Measurements from ENCODE around the gene NAT9.
A peak's percentile ranks its signal among the peaks of the same experiment; 100 is the strongest.

The NAT9 gene

GRCh38 chr17:74761419-74761818, 14.7 kb downstream of the NAT9 start:
- DNase-seq (ENCODE audit: low spot score): no peak

- DNase-seq (ENCODE audit: low spot score): no peak
Measured at GRCh38 chr17:74760404-74761105, 15.6 kb downstream of the NAT9 start.

DNA sequence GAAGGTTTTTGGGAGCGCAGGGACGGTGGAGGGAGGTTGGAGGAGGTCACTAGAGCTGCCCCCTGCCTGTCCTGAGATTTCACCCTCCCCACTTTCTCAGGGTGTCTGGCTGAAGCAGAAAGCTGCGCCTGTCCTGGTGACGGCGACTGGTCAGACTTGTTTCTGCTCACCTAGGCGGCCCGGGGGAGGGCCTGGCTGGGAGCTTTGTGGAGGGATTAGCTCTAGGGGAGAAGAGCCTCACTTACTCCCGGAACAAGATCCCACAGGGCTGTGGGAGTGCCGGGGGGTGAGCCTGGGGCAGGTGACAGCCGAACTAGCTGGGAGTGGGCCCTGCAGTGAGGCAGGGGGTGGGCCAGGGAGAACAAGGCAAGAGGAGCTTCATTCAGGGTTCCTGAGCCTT, 16.2 kb downstream of the NAT9 start:
- DNase-seq (ENCODE audit: low spot score): no peak

- peak; percentile 58 for DNase-seq (ENCODE audit: low spot score)
Measured at GRCh38 chr17:74759243-74759801, 16.8 kb downstream of the NAT9 start.

- DNase-seq (ENCODE audit: low spot score): no peak
Measured at GRCh38 chr17:74758848-74759168, 17.3 kb downstream of the NAT9 start.

DNA sequence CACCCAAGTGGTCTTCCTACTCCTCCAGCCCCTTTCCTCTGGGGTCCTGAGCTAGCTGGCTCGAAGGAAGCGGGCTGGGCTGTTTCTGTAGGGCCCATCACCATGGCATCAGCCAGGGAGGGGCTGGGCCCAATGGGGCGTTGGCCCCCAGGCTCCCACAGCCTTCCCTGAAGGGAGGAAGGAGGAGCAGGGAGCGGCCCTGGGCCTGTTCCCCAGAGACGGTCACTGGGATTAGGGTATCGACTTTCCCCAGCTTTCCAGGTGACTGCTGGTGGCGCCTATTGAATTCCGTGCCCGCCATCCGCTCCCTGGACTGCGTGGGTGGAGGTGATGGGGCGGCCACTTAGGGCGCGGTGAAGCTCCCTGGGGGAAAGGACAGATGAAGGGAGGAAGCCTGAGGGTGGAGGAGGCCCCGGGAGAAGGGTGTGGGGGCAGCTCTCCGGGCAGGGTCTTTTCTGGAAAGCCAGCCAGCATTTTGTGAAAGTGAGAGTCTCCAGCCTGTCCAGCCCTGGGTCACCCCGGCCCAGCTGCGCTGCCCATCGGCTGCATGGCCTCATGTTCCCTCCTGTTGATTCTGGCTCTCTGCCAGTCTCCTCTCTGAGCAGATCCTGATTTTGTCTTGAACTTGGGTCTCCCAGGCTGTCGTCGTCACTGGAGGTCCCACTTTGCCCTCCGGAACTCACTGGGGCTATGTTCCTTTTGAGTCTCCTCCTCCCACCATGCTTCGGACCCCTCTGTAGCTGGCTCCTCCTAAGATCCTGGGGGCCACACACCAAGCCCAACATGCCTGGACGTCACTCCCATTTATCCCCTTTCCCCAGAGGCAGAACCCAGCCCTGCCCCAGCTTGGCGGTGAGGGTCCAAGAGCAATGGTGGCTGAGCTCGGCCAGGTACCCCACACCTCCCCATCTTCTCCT, 18.0 kb downstream of the NAT9 start:
- DNase-seq (ENCODE audit: low spot score): no peak

DNA sequence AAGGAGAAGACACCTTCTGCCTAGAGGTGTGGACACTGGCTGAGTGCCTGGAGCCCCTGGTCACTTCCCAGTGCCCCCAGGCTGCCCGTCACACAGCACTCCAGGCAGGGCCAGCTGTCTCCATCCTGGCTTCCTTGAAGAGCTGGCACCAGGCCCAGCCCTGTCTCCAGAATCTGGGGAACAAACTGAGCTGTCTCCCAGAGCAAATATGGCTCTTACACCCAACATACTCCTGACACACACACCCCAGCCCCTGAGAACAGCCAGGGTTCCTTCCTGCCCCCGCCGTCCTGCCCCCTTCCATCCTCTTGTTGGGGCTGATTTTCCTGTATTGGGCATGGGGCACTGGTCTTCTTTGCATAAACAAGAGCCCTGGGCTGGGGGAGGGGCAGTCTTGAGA, 18.6 kb downstream of the NAT9 start:
- no peak for DNase-seq (ENCODE audit: low spot score)

- DNase-seq (ENCODE audit: low spot score): no peak
Measured at GRCh38 chr17:74756891-74757290, 19.3 kb downstream of the NAT9 start.

DNA sequence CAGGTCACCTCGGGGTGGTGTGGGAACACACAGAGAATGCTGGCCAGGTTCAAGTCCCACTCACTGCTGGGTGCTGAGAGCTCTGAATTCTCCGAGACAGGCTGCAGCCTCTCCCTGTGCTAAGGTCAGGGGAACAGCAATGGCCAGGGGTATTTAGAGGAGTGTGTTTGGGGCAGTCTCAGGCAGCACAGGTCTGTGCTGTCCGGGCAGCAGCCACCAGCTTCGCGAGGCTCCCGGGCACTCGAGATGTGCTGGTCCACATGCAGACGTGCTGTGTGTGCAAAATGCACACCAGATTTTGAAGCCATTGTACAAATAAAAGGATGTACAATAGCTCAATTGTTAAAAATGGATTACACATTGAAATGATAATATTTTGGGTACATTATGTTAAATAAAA, 20.6 kb downstream of the NAT9 start:
- no peak for DNase-seq (ENCODE audit: low spot score)

GRCh38 chr17:74754832-74755231, 21.3 kb downstream of the NAT9 start:
- DNase-seq (ENCODE audit: low spot score): no peak

DNA sequence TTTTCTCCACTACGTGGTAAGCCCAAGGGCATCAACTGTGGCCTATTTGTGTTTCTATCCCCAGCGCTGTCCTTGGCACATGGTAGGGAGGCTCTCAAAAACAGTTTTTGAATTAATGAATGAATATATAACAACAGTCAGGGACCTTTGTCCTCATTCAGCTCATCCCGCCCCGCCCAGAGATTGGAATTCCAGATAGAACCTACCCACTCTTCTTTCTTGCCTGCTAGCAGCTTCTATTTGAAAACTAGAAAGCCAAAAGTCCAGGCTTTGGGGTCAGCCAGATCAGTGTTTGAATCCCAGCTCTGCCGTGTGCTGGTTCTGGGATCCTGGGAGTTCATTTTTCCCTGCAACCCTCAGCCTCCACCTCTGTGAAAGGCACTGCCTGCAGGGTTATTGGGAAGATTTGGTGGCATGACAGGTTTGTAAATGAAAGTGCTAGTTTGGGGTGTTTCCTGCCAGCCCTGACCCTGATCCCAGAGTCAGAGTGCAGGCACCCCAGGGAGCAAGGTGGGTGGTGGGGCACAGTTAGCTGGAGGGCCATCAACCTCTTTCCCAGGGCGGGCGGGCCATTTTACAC, 23.2 kb downstream of the NAT9 start:
- DNase-seq (ENCODE audit: low spot score): no peak

DNA sequence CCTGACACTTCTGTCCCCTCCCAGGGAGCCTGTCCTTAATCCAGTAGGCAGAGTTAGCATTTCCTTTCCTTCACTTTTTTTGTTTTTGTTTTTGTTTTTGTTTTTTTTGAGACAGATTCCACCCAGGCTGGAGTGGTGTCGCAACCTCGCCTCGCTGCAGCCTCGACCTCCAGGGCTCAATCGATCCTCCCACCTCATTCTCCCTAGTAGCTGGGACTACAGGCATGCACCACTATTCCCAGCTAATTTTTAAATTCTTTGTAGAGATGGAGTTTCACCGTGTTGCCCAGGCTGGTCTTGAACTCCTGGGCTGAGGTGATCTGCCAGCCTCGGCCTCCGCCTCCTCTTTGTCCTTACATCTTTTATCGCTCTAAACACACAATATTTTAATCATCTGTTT, 23.7 kb downstream of the NAT9 start:
- DNase-seq (ENCODE audit: low spot score): no peak

DNA sequence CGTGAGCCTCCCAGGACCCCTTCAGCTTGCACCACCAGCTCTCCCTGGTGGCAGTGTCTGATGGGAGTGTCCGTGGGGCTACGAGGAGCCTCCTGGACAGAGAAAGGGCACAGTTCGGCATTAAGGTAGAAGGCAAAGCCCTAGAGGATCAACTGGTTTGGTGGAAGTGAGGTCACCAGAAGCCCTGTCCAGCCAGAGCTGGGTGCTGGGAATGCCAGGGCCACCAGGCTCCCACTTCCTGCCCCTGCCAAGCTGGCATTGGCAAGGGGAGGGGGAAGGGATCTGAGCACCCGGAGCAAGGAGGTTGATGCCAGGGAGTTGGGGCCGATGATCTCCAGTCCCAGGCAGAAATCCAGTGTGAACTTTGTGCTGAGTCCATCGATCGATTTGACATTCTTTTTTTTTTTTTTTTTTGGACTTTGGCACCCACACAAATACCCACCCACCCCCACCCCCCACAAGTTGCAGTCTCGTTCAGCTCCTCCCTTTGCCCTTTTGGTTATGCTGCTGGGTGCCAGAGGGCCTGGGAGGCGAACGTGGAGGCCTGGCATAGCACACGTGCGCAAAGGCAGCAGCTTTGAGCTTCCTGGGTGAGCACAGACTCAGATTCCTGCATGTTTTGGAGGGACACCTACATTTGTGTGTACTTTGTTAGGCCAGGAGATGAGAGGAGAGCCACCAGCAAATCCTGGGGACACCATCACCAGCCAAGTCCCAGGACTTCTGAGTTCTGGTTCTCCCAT, 25.6 kb downstream of the NAT9 start:
- no peak for DNase-seq (ENCODE audit: low spot score)

- no peak for DNase-seq (ENCODE audit: low spot score)
Measured at GRCh38 chr17:74750039-74750326, 26.2 kb downstream of the NAT9 start.

DNA sequence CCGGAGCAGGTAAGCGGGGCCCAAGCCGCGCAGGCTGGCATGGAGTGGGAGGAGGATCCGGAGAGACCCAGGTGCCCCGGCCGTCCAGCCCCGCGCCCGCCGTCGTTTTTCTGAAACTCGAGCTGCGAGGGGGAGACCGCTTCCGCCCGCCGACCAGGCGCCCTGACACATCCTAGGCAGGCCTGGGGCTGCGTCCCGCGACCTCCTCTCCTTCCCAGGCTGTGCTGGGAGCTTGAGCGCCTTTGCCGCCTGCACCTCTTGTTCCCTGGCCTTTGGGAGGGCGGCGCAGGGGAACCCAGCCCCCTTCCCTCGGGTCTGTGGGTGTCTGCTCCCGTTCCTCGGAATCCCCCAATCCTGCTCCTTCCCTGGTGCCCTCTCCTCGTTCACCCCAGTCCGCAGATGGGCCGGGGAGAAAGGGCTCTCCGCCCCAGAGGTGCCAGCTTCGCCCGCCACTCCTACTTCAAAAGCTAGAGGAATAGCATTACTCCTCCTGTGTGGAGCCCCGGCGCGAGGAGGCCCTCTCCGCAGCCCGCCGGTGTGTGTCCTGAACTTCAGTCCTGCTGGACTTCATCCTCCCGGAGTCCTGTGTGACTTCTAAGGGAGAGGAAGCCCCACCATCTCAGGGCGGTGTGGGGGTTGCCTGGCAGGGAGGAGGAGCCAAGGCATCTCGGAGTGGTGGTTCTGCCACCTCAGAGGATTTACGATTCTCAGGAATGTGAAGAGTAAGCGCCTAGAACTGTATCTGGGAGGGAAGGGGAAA, 26.7 kb downstream of the NAT9 start:
- no peak for DNase-seq (ENCODE audit: low spot score)

DNA sequence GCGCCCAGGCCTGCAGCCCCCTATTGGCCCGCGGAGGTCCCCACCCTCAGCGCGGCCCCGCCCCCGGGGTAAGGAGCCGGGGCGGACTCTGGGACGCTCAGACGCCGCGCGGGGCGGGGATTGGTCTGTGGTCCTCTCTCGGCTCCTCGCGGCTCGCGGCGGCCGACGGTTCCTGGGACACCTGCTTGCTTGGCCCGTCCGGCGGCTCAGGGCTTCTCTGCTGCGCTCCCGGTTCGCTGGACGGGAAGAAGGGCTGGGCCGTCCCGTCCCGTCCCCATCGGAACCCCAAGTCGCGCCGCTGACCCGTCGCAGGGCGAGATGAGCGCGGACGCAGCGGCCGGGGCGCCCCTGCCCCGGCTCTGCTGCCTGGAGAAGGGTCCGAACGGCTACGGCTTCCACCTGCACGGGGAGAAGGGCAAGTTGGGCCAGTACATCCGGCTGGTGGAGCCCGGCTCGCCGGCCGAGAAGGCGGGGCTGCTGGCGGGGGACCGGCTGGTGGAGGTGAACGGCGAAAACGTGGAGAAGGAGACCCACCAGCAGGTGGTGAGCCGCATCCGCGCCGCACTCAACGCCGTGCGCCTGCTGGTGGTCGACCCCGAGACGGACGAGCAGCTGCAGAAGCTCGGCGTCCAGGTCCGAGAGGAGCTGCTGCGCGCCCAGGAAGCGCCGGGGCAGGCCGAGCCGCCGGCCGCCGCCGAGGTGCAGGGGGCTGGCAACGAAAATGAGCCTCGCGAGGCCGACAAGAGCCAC, 27.4 kb downstream of the NAT9 start, which contains the start of gene NHERF1:
Gene NHERF1 (plus strand): TSS at position 100 of the 750 bp plus-strand sequence. CDS start 219 bp downstream, at position 319.
- peak; percentile 93 for DNase-seq (ENCODE audit: low spot score)

DNA sequence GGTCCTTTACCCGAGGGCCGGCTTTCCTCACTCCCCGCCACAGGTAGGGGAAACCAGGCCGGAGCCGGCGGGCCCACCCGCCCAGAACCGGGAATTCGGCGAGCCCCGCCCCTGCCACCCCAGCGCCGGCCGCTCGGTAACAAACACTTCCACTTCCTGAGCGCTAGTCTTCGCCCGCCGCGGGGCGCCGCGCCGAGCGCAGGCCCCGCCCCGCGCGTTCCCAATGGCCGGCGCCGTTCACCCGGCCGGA, 27.9 kb downstream of the NAT9 start:
- DNase-seq (ENCODE audit: low spot score): no peak

DNA sequence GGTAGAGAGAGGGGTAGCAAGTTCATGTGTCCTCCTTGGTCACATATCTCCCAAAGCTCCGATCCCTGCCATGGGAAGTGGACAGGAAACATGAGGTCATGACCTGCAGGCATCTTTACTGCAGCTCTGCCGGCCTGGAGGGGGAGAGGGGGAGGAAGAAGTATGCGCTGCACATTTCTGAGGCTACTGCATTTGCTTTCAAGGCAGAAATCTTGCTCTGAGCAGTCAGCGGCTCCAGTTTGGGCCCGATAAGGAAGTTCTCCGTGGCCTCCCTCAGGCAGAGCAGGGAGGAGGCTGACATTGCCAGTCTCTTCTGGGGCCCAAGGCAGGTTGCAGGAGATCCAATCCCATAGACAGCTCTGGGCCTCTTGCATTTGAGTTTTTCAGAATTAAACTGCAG, 29.2 kb downstream of the NAT9 start:
- DNase-seq (ENCODE audit: low spot score): no peak

GRCh38 chr17:74746376-74746775, 29.8 kb downstream of the NAT9 start:
- no peak for DNase-seq (ENCODE audit: low spot score)

DNA sequence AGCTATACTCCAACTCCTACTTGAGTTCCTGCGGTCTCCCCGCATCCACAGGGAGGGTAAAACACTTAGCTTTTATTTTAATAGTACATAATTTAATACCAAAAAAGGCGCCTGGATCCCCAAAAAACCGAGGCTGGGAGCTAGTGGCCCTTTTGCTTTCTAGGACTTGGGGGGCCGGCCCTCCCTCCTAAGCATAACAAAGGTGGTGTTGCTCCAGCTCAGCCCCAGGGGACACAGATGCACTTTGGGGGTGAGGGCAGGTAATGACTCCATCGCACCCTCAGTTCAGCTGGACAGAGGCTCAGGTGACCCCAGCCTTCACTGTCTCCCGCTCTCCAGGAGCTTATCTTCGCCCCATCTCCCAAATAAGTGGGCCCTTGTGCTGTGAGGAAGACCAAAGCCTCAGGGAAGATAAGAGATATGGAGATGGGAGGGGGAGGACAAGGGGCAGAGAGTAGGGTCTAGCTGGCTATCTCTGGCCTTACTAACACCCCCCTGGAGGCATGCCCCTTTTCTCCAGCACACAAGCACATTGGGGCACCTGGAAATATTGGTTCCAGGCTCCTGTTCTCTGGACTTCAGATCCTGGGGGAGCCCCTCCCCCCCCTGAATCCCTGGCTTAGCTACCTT, 30.5 kb downstream of the NAT9 start:
- no peak for DNase-seq (ENCODE audit: low spot score)
